Lung (tissue), 12 donors: Measurements from ENCODE around the gene KRT80. TPM values are rescaled to one million over a fixed set of nuclear protein-coding genes. Genes with fewer than 3 reads are reported as not detected.

Experiments used
- ATAC-seq: fragments of 200-7000 bp; cut with Tn5 transposase; one replicate; pipeline ENCODE4 v1.9.1; 2020; ENCODE audit warnings: moderate number of reproducible peaks; ENCODE audit not compliant: insufficient read depth, low FRiP score
- DNase-seq, 3 donors: peaks; one replicate each; pipeline ENCODE4 v3.0.0-alpha.2; 2013 to 2017
- H3K27ac ChIP-seq, 2 donors: one replicate each; pipeline ENCODE4 v1.5.1; 2013; ENCODE audit warnings: mild to moderate bottlenecking in 2 of 2, moderate library complexity in 2 of 2, control low read depth in 1 of 2, inconsistent platforms in 1 of 2, low read depth in 1 of 2, low read length in 1 of 2
- H3K27me3 ChIP-seq, 3 donors: one replicate each; pipeline ENCODE4 v1.5.1; 2013; ENCODE audit warnings: low read length in 2 of 3; ENCODE audit not compliant: control insufficient read depth in 3 of 3, insufficient read depth in 3 of 3
- H3K36me3 ChIP-seq, 4 donors: one replicate each; pipeline ENCODE4 v1.5.1; 2013; ENCODE audit warnings: low read length in 4 of 4, mild to moderate bottlenecking in 1 of 4, moderate library complexity in 1 of 4; ENCODE audit not compliant: control insufficient read depth in 4 of 4, insufficient read depth in 4 of 4
- H3K4me1 ChIP-seq, 5 donors: one replicate each; pipeline ENCODE4 v1.5.1; 2013; ENCODE audit warnings: low read length in 5 of 5, mild to moderate bottlenecking in 2 of 5, moderate library complexity in 1 of 5; ENCODE audit not compliant: control insufficient read depth in 5 of 5, insufficient read depth in 5 of 5
- H3K4me3 ChIP-seq: one replicate; pipeline ENCODE4 v1.5.1; 2013; ENCODE audit warnings: mild to moderate bottlenecking, control low read depth, moderate library complexity
- H3K9ac ChIP-seq, 2 donors: one replicate each; pipeline ENCODE4 v1.5.1; 2013; ENCODE audit warnings: low read length in 2 of 2, control low read depth in 1 of 2; ENCODE audit not compliant: insufficient read depth in 1 of 2
- H3K9me3 ChIP-seq, 4 donors: one replicate each; pipeline ENCODE4 v1.5.1; 2013; ENCODE audit warnings: low read length in 3 of 4, mild to moderate bottlenecking in 1 of 4, moderate library complexity in 1 of 4; ENCODE audit not compliant: control insufficient read depth in 4 of 4, insufficient read depth in 3 of 4
- CTCF ChIP-seq: IDR thresholded peaks from 2 replicates; pipeline ENCODE4 v1.5.1; 2012; ENCODE audit warnings: mild to moderate bottlenecking; ENCODE audit errors: control extremely low read depth, extremely low read depth
- WGBS, 2 donors: extraction: QIAGEN DNeasy Blood & Tissue Kit; methylation state at CpG; one replicate each; pipeline ENCODE4 v1.1.7; 2013; 5-methylcytosine and 5-hydroxymethylcytosine counted together
- polyA plus RNA-seq, 2 donors: library from polyadenylated mRNA; stranded (reverse); fragments of 200-250 nt; gene quantifications; one replicate each; pipeline ENCODE4 v1.2.1, GENCODE V29; 2013
- total RNA-seq, 2 donors: library from RNA; depleted of rRNA in 1 of 2; stranded (reverse); fragments of >200 nt in 1 of 2; gene quantifications; one replicate each; pipeline ENCODE4 v1.2.1, GENCODE V29; 2014 to 2021
- donor health status: control.
- donor health status: control.
- donor health status: Bipolar disorder and iron deficiency.
- donor health status: healthy.
- donor health status: DM: yes; HTN: yes; CAD: no.

The KRT80 gene
- total and polyA plus RNA-seq, 4 donors = 1.8 to 15.5 (median 8.6) TPM

- H3K9ac ChIP-seq = no peak overlapping the region
- H3K4me3 ChIP-seq = no peak overlapping the region
- H3K9me3 ChIP-seq = no peaks in the 10 kb centered on the region
- WGBS, 2 donors = 79 to 89% methylated on average over 3 of the region's 3 CpGs
- peaks cover 0 to 26% (median 7%) of the 10 kb centered on the region in 5 donors for H3K4me1 ChIP-seq
- H3K36me3 ChIP-seq = peaks cover 0 to 1% (median 0%) of the 10 kb centered on the region in 4 donors
- H3K27me3 ChIP-seq = peaks cover 0 to 28% (median 18%) of the 10 kb centered on the region in 3 donors
- peak overlapping the region in 1 of 2 donors; percentile 54 for H3K27ac ChIP-seq
- no peak for TF ChIP-seq CTCF
- no peak for ATAC-seq
- DNase-seq = no peak
Observed at GRCh38 chr12:52236386-52237050, 44.7 kb upstream of the KRT80 start.

- Histone ChIP-seq H3K36me3 (no peaks in the 10 kb centered on the region), H3K9me3 (no peaks in the 10 kb centered on the region), H3K9ac (no peak overlapping the region), H3K27ac (peak overlapping the region in 1 of 2 donors; percentile 46), H3K4me1 (peaks cover 0 to 26% (median 7%) of the 10 kb centered on the region in 5 donors), H3K4me3 (no peak overlapping the region), H3K27me3 (peaks cover 0 to 33% (median 23%) of the 10 kb centered on the region in 3 donors)
- 82 to 84% methylated on average over 4 of the region's 4 CpGs for WGBS, 2 donors
- TF ChIP-seq CTCF = no peak
- DNase-seq (peak in 2 of 3 donors; percentile 47 to 49), ATAC-seq (no peak)
Observed at GRCh38 chr12:52235822-52236361, 44.1 kb upstream of the KRT80 start.

GRCh38 chr12:52235001-52235764 lies 43.4 kb upstream of the KRT80 start:
- ATAC-seq = no peak
- H3K27ac ChIP-seq = peak overlapping the region in 1 of 2 donors; percentile 46

More at GRCh38 chr12:52235001-52235764, 43.4 kb upstream of the KRT80 start:
- Histone ChIP-seq H3K9me3 (no peaks in the 10 kb centered on the region), H3K9ac (no peak overlapping the region), H3K36me3 (no peaks in the 10 kb centered on the region), H3K4me1 (peaks cover 0 to 26% (median 7%) of the 10 kb centered on the region in 5 donors), H3K27me3 (peaks cover 0 to 37% (median 23%) of the 10 kb centered on the region in 3 donors), H3K4me3 (peak overlapping the region; percentile 11)
- no peak for DNase-seq
- no peak for TF ChIP-seq CTCF
- WGBS, 2 donors = 85% methylated on average over 15 of the region's 15 CpGs
